GM12865 (cell line): Measurements from ENCODE around the gene ZNF367.

Experiments used
- DNase-seq: peaks from one replicate; pipeline ENCODE4 v3.0.0; 2010; ENCODE audit warnings: low read depth
- H3K4me3 ChIP-seq: 2 replicates; pipeline ENCODE4 v1.5.1; 2011; ENCODE audit warnings: mild to moderate bottlenecking, low read depth, low read length, control low read depth
- TF ChIP-seq, protein P1 (sequence below): IDR thresholded peaks from 2 replicates; pipeline ENCODE4 v1.5.1; 2011; ENCODE audit warnings: low read length, control low read depth, low read depth, inconsistent platforms; ENCODE audit not compliant: insufficient read depth; ENCODE audit errors: missing control alignments

ZNF367 gene

GRCh38 chr9:96392263-96392662 lies 25.9 kb downstream of the ZNF367 start:
- DNase-seq: no peak

GRCh38 chr9:96391021-96391765 lies 27.0 kb downstream of the ZNF367 start:
- TF ChIP-seq, protein P1, sequence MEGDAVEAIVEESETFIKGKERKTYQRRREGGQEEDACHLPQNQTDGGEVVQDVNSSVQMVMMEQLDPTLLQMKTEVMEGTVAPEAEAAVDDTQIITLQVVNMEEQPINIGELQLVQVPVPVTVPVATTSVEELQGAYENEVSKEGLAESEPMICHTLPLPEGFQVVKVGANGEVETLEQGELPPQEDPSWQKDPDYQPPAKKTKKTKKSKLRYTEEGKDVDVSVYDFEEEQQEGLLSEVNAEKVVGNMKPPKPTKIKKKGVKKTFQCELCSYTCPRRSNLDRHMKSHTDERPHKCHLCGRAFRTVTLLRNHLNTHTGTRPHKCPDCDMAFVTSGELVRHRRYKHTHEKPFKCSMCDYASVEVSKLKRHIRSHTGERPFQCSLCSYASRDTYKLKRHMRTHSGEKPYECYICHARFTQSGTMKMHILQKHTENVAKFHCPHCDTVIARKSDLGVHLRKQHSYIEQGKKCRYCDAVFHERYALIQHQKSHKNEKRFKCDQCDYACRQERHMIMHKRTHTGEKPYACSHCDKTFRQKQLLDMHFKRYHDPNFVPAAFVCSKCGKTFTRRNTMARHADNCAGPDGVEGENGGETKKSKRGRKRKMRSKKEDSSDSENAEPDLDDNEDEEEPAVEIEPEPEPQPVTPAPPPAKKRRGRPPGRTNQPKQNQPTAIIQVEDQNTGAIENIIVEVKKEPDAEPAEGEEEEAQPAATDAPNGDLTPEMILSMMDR: no peak
- DNase-seq: no peak

More at GRCh38 chr9:96392263-96392662, 25.9 kb downstream of the ZNF367 start:
- TF ChIP-seq, protein P1: no peak
- H3K4me3 ChIP-seq: no peak overlapping the region

DNA sequence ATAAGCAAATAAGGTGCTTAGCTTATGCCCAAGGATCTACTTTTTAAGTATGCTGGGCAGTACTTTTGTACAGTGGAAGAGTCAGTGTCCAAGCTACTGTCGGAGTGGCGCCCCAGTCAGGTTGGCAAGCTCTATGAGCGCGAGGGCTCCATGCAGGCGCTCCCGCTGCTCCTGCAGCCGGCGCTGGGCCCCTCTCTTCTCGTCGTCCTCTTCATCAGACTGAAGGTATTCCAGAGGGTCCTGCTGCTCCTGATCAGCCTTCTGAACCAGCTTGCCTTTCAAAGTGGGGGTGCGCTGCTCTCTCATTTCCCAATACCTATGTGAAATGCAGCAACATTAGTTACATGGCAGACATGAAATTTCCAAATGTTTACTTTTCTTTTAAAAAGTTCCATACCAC lies 30.0 kb downstream of the ZNF367 start:
- DNase-seq: no peak
- no peak overlapping the region for H3K4me3 ChIP-seq
- TF ChIP-seq, protein P1: no peak

More at GRCh38 chr9:96391021-96391765, 27.0 kb downstream of the ZNF367 start:
- H3K4me3 ChIP-seq: no peak overlapping the region

- no peak for DNase-seq
- TF ChIP-seq, protein P1: no peak
- H3K4me3 ChIP-seq: no peak overlapping the region
Measured at GRCh38 chr9:96386157-96386556, 32.0 kb downstream of the ZNF367 start.

- DNase-seq: peak; percentile 35
- TF ChIP-seq, protein P1: no peak
- H3K4me3 ChIP-seq: peak within 1 kb of the TSS; percentile 55
Measured at GRCh38 chr9:96383165-96383942, 34.8 kb downstream of the ZNF367 start, which contains the start of gene SLC35D2. Gene SLC35D2 (minus strand): TSS chr9:96383711. CDS start chr9:96383634, 77 bp downstream.

- TF ChIP-seq, protein P1: no peak
- no peak for DNase-seq
- peak overlapping the region; percentile 38 for H3K4me3 ChIP-seq
Measured at GRCh38 chr9:96382839-96383164, 35.4 kb downstream of the ZNF367 start.

- no peak for DNase-seq
- TF ChIP-seq, protein P1: no peak
- no peak overlapping the region for H3K4me3 ChIP-seq
Measured at GRCh38 chr9:96382175-96382574, 36.0 kb downstream of the ZNF367 start.
